Measurements from ENCODE around the gene KCNK2.

The KCNK2 gene

GRCh38 chr1:215201283-215201682, 118.7 kb downstream of the KCNK2 start:
- Histone ChIP-seq H3K4me3 (no peak overlapping the region), H3K36me3 (no peaks in the 10 kb centered on the region), H3K27ac (no peak overlapping the region), H3K9me3 (no peaks in the 10 kb centered on the region), H3K4me1 (no peaks in the 10 kb centered on the region), H3K27me3 (no peaks in the 10 kb centered on the region)
- intact Hi-C loops (cut with DNase I; ENCODE audit: low total_unique reads) = no loop called here
- TF ChIP-seq CTCF (IDR thresholded peaks at IDR 0.05) = no peak
- no peak for DNase-seq

GRCh38 chr1:215202868-215203267, 120.3 kb downstream of the KCNK2 start:
- H3K27me3 ChIP-seq = no peaks in the 10 kb centered on the region
- H3K36me3 ChIP-seq = no peaks in the 10 kb centered on the region
- no peak for DNase-seq
- no peak overlapping the region for H3K4me3 ChIP-seq
- H3K27ac ChIP-seq = no peak overlapping the region
- no peaks in the 10 kb centered on the region for H3K4me1 ChIP-seq
- intact Hi-C loops (cut with DNase I; ENCODE audit: low total_unique reads) = no loop called here
- TF ChIP-seq CTCF (IDR thresholded peaks at IDR 0.05) = no peak
- H3K9me3 ChIP-seq = no peaks in the 10 kb centered on the region

GRCh38 chr1:215210167-215210566, 127.6 kb downstream of the KCNK2 start:
- Histone ChIP-seq H3K36me3 (no peaks in the 10 kb centered on the region), H3K27me3 (no peaks in the 10 kb centered on the region), H3K27ac (no peak overlapping the region), H3K4me1 (no peaks in the 10 kb centered on the region), H3K4me3 (no peak overlapping the region), H3K9me3 (no peaks in the 10 kb centered on the region)
- TF ChIP-seq CTCF (IDR thresholded peaks at IDR 0.05) = no peak
- DNase-seq = no peak
- intact Hi-C loops (cut with DNase I; ENCODE audit: low total_unique reads) = no loop called here

- Histone ChIP-seq H3K4me1 (no peaks in the 10 kb centered on the region), H3K27ac (no peak overlapping the region), H3K27me3 (no peaks in the 10 kb centered on the region), H3K36me3 (no peaks in the 10 kb centered on the region), H3K4me3 (no peak overlapping the region), H3K9me3 (no peaks in the 10 kb centered on the region)
- no peak for DNase-seq
- intact Hi-C loops (cut with DNase I; ENCODE audit: low total_unique reads) = no loop called here
- no peak for TF ChIP-seq CTCF (IDR thresholded peaks at IDR 0.05)
Observed at GRCh38 chr1:215215846-215216245, 133.3 kb downstream of the KCNK2 start.

GRCh38 chr1:215219372-215219771, 136.8 kb downstream of the KCNK2 start:
- Histone ChIP-seq H3K4me1 (no peaks in the 10 kb centered on the region), H3K27ac (no peak overlapping the region), H3K27me3 (no peaks in the 10 kb centered on the region), H3K9me3 (no peaks in the 10 kb centered on the region), H3K36me3 (no peaks in the 10 kb centered on the region), H3K4me3 (no peak overlapping the region)
- DNase-seq = no peak
- TF ChIP-seq CTCF (IDR thresholded peaks at IDR 0.05) = no peak
- intact Hi-C loops (cut with DNase I; ENCODE audit: low total_unique reads) = no loop called here

- no peaks in the 10 kb centered on the region for H3K36me3 ChIP-seq
- TF ChIP-seq CTCF (IDR thresholded peaks at IDR 0.05) = no peak
- no peak overlapping the region for H3K4me3 ChIP-seq
- DNase-seq = no peak
- H3K4me1 ChIP-seq = no peaks in the 10 kb centered on the region
- no peaks in the 10 kb centered on the region for H3K9me3 ChIP-seq
- H3K27ac ChIP-seq = no peak overlapping the region
- intact Hi-C loops (cut with DNase I; ENCODE audit: low total_unique reads) = no loop called here
- H3K27me3 ChIP-seq = no peaks in the 10 kb centered on the region
Observed at GRCh38 chr1:215220346-215220745, 137.8 kb downstream of the KCNK2 start.

Measured in tibial artery (tissue), 4 donors.